ENCODE results near the gene CASQ2.

- TF ChIP-seq CTCF (IDR thresholded peaks at IDR 0.05; ENCODE audit: poor library complexity), result no peak
- TF ChIP-seq EZH2 (IDR thresholded peaks at IDR 0.05; ENCODE audit: borderline replicate concordance), result no peak
- no peak for TF ChIP-seq EZH2phosphoT487 (IDR thresholded peaks at IDR 0.05; ENCODE audit: low read depth, severe bottlenecking, unreplicated experiment)
These were observed at the start of gene CASQ2 for GRCh38 chr1:115768549-115768948.

Measured in hepatocyte (in vitro differentiated cells).